GM10248 (cell line): Measurements from ENCODE around the gene TEX51.

Experiments used
- CTCF ChIA-PET: fragments of 300-600 bp; sonication (Branson Sonifier 250); formaldehyde crosslinking; extraction: SDS; loops from one replicate; lab custom pipeline; 2021; ENCODE audit warnings: antibody characterized with exemption; lab: Yijun Ruan, JAX
- POLR2A ChIA-PET: fragments of 350-650 bp; sonication (Branson Sonifier 250); formaldehyde crosslinking; extraction: SDS; loops from one replicate; lab custom pipeline; 2020; ENCODE audit warnings: antibody characterized with exemption; lab: Yijun Ruan, JAX
- DNase-seq: peaks from one replicate; pipeline ENCODE4 v3.0.0; 2012; ENCODE audit errors: extremely low spot score
- CTCF ChIP-seq: IDR thresholded peaks from 2 replicates; pipeline ENCODE4 v1.5.1; 2012; ENCODE audit warnings: mild to moderate bottlenecking, low read depth; ENCODE audit errors: extremely low read depth, missing control alignments, control extremely low read depth

Gene TEX51

GRCh38 chr2:126905991-126906390, 7.3 kb downstream of the TEX51 start:
- POLR2A ChIA-PET, result no interaction called here
- CTCF ChIA-PET, result interaction anchor here (1.5 kb wide), 1 partner anchor 20 kb away, joined by 4 read pairs; no protein-coding TSS in a partner anchor
- DNase-seq, result no peak
- no peak for TF ChIP-seq CTCF

GRCh38 chr2:126906781-126907180, 8.1 kb downstream of the TEX51 start:
- DNase-seq, result no peak
- CTCF ChIA-PET, result interaction anchor here (1.2 kb wide), 1 partner anchor 20 kb away, joined by 3 read pairs; no protein-coding TSS in a partner anchor
- TF ChIP-seq CTCF, result no peak
- POLR2A ChIA-PET, result no interaction called here

GRCh38 chr2:126907671-126908070, 9.0 kb downstream of the TEX51 start:
- POLR2A ChIA-PET, result no interaction called here
- no peak for DNase-seq
- TF ChIP-seq CTCF, result no peak

GRCh38 chr2:126908721-126909177, 10.1 kb downstream of the TEX51 start:
- CTCF ChIA-PET, result no interaction called here
- no peak for TF ChIP-seq CTCF
- DNase-seq, result no peak
- POLR2A ChIA-PET, result no interaction called here

More at GRCh38 chr2:126907671-126908070, 9.0 kb downstream of the TEX51 start:
- CTCF ChIA-PET, result interaction anchor here (1.2 kb wide), 1 partner anchor 21 kb away, joined by 3 read pairs; no protein-coding TSS in a partner anchor

- no peak for DNase-seq
- CTCF ChIA-PET, result no interaction called here
- POLR2A ChIA-PET, result no interaction called here
- TF ChIP-seq CTCF, result no peak
Observed at GRCh38 chr2:126909366-126909765, 10.7 kb downstream of the TEX51 start.

- no peak for TF ChIP-seq CTCF
- ChIA-PET POLR2A (no interaction called here), CTCF (no interaction called here)
- no peak for DNase-seq
Observed at GRCh38 chr2:126909781-126910180, 11.1 kb downstream of the TEX51 start.
